Measurements from ENCODE around the gene CAPN7.

The CAPN7 gene

GRCh38 chr3:15204005-15204404 lies 2.0 kb upstream of the CAPN7 start:
- DNase-seq = no peak

DNA sequence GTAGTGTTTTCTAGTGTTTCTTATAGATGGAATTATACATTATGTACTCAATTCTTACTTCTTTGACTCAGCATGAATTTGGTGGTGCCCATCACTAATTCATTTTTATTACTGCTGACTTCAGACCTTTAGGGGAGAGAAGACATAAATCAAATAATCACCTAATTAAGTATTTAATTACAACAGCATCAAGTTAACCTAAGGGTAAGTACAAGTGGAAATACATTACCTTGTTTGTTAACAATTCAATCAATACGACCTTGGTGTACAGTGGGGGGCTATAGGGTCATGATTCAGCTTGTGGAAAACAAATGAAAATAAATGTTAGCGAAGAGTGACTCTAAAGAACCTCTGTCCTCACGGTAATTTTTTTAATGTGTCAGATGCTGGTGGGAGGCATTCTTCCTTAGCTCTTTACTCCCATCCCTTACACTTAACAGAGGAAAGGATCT lies 538 bp upstream of the CAPN7 start:
- no peak for DNase-seq

DNA sequence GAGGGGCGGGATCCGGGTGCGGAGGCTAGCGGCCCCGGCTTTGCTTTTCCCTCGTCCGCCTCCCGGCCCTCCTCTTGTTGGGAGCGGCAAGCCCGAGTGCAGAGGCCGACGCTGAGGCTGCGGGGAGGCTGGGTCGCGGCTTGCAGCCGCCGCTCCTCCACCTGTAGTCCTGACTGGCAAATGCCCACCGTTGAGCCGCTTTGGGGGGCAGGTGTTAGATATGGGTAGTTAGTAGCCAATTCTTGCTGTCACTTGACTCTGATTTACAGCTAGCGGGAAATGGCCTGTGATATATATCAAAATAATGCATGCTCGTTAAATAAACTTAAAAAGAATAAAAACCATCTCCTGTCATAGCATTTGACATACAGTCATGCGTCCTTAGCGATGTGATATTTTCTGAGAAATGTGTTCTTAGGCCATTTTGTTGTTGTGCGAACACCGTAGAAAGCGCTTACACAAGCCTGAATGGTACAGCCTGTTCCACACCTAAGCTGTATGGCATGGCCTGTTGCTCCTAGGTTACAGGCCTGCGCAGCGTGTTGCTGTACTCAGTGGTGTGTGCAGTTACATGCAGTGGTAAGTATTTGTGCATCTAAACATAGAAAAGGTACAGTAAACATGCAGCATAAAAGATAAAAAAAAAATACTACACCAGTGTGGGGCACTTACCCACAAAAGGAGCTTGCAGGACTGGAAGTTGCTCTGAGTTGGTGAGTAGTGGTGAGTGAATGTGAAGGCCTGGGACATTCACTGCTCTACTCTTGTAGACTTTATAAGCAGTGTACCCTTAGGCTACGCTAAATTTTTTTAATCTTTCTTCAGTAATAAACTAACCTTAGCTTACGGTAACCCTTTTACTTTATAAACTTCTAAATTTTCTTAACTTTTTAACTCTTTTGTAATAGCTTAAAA lies 873 bp downstream of the CAPN7 start:
- DNase-seq = peak; percentile 30

DNA sequence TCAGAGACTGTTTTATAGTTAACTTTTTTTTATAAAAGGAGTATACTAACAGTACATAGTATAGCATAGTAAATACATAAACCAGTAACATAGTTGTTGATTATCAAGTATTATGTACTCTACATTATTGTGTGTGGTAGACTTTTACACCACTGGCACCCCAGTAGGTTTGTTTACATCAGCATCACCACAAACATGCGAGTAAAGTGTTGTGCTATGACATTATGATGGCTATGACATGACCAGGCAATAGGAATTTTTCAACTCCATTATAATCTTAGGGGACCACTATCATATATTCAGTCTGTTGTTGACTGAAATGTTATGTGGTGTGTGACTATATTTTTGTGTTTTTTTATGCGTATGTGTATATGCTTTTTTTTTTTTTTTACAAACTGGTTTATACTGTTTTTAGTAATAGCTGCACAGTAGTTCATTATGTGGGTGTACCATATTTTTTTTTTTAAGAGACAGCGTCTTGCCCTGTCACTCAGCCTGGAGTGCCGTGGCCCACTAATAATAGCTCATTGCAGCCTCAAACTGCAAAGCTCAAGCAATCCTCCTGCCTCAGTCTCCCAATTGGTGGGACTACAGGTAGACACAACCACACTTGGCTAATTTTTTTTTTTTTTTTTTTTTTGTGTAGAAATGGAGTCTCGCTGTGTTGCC lies 1.9 kb downstream of the CAPN7 start:
- no peak for DNase-seq

GRCh38 chr3:15211937-15212336 lies 5.9 kb downstream of the CAPN7 start:
- DNase-seq = no peak

GRCh38 chr3:15214758-15215157 lies 8.7 kb downstream of the CAPN7 start:
- DNase-seq = no peak

DNA sequence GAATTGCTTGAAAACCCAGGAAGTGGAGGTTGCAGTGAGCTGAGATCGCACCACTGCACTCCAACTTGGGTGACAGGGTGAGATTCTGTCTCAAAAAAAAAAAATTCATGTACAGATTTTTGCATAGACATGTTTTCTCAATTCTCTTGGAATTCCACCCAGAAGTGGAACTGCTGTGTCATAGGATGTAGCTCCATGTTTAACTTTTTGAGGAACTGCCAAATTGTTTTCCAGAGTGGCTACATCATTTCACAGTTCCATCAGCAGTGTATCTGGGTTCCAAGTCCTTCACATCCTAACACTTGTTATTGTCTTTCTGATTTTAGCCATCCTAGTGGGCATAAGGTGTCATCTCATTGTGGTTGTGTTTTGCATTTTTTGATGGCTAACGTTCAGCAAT lies 9.9 kb downstream of the CAPN7 start:
- no peak for DNase-seq

DNA sequence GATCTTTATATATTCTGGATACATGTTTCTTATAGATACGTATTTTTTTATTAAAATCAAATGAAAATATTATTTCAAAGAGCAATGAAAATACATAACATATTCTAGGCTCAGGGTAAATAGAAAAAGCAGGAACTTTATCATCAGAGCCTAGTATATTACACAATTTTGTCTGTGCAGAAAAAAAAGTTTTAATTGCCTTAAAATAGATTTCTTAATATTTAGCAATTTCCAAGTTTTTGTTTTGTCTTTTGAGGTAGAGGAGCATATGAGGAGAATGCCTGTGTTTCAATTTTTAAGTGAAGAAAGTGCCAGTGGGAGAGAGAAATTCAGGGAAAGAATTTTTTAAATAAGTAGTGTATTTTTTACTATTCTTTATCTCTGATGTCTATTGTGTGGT lies 10.5 kb downstream of the CAPN7 start:
- DNase-seq = no peak

- DNase-seq = no peak
These were observed 11.1 kb downstream of the CAPN7 start for GRCh38 chr3:15217011-15217671.

- no peak for DNase-seq
These were observed 11.8 kb downstream of the CAPN7 start for GRCh38 chr3:15217841-15218267.

GRCh38 chr3:15218689-15219088 lies 12.6 kb downstream of the CAPN7 start:
- DNase-seq = no peak

- DNase-seq = no peak
These were observed 14.0 kb downstream of the CAPN7 start for GRCh38 chr3:15220056-15220455.

- no peak for DNase-seq
These were observed 14.6 kb downstream of the CAPN7 start for GRCh38 chr3:15220661-15221060.

GRCh38 chr3:15221574-15222217 lies 15.7 kb downstream of the CAPN7 start:
- DNase-seq = no peak

GRCh38 chr3:15223685-15224572 lies 17.9 kb downstream of the CAPN7 start:
- no peak for DNase-seq

DNA sequence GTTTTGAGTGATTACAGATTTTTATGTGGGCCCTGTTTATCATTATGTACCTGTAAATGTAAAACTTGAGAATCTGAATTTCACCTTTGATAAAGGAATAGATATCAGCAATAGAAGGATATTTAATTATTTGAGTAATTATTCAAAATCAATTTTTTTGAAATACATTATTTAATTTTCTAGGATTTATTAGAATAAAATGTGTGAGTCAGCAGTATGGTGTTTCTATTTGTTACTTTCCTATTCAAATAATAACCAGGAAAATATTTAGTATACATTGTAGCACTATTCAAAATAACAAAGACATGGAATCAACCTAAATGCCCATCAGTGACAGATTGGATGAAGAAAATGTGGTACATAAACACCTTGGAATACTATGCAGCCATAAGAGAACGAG lies 22.1 kb downstream of the CAPN7 start:
- no peak for DNase-seq

DNA sequence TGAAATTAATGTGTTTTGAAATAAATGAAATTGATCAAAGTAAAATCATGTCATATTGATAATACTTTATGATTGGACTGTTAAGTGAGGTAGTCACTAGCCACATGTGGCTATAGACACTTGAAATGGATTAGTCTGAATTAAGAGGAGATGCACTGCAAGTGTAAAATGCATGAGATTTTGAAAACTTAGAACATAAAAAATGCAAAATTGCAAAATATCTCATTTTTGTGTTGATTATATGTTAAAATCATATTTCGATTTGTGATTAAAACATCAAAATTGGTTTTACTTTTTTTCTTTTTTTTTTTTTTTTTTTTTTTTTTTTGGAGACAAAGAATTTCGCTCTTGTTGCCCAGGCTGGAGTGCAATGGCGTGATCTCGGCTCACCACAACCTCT lies 23.2 kb downstream of the CAPN7 start:
- no peak for DNase-seq

DNA sequence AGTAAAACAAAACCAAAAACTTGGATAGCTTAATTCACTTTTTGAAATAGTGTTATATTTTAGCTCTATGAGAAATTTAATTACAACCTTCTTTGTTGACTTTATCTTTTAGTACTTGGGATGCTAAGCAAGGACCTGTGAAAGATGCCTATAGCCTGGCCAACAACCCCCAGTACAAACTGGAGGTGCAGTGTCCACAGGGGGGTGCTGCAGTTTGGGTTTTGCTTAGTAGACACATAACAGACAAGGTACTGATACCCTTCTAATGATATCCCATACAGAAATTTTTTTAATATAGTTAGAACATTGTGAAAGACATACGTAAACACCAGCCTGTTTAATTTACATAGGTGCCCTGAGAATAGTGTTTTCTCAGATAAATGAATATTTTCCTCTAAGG lies 35.3 kb downstream of the CAPN7 start:
- DNase-seq = peak; percentile 65

DNA sequence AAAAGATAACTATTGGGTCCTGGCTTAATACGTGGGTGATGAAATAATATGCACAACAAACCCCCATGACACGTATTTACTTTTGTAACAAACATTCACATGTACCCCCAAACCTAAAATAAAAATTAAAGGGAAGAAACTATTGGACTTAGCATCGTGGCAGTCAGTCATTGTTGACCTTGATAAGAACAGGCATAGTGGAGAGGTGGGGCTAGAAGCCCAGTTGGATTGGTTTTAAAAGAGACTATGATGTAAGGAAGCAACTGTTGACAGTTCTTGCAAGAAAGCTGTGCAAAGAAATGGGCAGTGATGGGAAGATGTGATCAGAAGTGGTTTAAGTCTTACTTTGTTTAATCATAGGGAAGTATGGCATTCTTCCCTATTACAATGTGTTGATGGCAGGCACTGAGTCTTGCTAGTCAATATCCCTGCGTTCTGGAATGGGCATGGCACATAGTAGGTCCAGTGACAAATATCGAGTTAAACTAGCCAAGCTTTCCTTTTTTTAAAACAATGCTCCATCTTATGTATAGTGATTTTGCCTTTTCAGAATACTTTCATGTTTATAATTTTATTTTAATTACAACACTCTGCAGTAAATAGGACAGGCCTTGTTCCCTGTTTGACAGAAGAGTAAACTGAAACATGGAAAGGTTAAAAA lies 37.9 kb downstream of the CAPN7 start:
- no peak for DNase-seq

DNA sequence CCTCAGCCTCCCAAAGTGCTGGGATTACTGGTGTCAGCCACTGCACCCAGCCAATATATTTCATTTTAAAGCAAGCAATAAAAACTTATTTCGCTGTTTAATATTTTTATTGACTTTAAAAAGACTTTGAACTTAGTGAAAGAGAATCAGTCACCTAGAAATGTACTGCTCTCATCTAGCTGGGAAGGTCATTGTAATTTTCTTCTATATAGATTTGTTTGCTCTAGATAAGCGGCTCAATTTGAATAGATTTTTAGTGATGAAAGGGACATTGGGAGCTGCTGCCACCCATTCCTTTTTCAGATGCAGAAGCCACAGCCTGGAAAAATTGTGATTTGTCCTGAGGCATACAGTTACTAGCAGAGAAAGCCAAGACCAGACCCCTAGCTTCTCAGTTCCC lies 40.1 kb downstream of the CAPN7 start:
- DNase-seq = no peak

- no peak for DNase-seq
These were observed 47.1 kb downstream of the CAPN7 start for GRCh38 chr3:15253023-15253697.
